Measurements from ENCODE around the gene RAP1GAP2. TPM values are rescaled to one million over a fixed set of nuclear protein-coding genes. Genes with fewer than 3 reads are reported as not detected.
A peak's percentile ranks its signal among the peaks of the same experiment; 100 is the strongest.

Gene RAP1GAP2
- total RNA-seq, 4 donors from 2014 or later = 4.6 to 8.0 (median 5.6) TPM

DNA sequence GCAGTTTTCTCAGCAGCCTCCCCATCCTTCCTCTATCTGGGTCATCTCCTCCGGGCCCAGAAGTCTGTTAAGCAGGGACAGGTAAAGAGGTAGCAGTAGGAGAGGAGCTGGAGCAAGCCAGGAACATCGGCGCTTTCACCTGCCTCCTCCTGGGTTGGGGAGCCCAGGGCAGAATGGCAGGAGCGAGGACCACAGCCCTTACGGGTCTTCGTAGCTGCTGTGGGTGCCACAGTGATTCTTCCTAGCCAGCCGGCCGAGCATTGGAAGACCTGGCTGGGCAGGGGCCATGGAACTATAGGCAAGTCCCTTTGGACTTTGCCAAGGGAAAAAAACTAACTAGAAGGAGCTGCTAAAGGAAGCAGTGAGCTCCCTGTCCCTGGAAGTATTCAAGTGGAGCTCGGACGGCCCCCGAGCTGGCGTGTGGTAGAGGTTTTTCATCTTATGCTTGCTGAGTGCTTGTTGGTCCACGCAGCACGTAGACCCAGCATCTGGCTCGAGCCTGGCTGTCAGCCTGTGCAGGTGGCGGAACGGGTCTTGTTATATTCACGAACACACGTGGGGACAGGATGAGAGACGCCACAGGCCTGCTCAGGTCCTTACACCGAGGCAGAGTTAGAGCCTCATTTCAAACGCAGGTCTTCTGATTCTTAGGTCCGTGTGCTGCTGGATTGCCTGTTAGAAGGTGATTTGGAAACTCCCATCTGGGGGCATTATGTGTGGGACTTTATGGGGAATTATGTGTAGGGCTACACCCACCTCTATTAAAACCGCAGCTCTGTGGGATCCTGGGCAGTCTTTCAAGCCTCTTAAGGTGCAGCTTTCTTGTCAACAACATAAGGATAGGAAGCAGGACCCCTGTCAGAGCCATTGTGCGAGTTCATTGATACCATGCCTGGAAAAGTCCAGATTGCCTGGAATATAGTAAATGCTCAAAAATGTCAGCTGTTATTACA is 212.4 kb downstream of the RAP1GAP2 start:
- no peak for ATAC-seq (ENCODE audit: low FRiP score)
- TF ChIP-seq CTCF (IDR thresholded peaks at IDR 0.05) = no peak
- DNase-seq (ENCODE audit: low spot score) = no peak

- DNase-seq (ENCODE audit: low spot score) = no peak
- no peak for TF ChIP-seq CTCF (IDR thresholded peaks at IDR 0.05)
- ATAC-seq (ENCODE audit: low FRiP score) = no peak
Observed at GRCh38 chr17:3009411-3009920, 213.2 kb downstream of the RAP1GAP2 start.

- no peak for DNase-seq (ENCODE audit: low spot score)
- ATAC-seq (ENCODE audit: low FRiP score) = no peak
- no peak for TF ChIP-seq CTCF (IDR thresholded peaks at IDR 0.05)
Observed at GRCh38 chr17:3011891-3012290, 215.7 kb downstream of the RAP1GAP2 start.

DNA sequence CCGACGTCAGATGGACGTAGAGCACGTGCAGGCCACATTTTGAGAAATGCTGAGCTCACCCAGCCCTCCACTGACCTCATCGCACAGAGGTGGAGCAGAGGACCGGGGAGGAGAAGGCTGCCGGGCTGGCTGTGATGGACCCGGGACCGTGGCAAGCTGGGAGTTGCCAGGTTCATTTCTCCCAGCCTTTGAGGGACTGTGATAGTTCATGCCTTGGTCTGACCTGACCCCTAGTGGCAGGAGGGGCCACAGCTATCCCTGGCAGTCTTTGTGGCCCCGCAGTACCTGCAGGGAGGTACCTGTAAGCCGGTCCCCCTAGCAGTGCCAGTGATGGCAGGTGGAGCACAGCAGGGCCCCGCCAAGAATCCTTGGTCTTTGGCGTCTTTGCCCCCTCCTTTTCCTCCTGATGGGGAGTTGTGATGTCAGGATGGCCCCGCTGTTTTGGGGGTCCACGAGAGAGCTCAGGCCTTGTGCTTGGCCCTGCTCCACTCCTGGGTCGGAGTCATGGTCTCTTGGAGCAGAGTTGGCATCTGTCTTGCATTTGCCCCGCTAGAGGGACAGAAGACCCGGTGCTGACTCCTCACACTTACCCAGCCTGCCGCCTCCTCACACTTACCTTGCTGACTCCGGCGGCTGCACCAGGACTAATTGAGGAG is 216.8 kb downstream of the RAP1GAP2 start:
- ATAC-seq (ENCODE audit: low FRiP score) (peak; percentile 53), DNase-seq (ENCODE audit: low spot score) (no peak)
- peak in 2 of 3 donors; percentile 6 to 82 for TF ChIP-seq CTCF (IDR thresholded peaks at IDR 0.05)

DNA sequence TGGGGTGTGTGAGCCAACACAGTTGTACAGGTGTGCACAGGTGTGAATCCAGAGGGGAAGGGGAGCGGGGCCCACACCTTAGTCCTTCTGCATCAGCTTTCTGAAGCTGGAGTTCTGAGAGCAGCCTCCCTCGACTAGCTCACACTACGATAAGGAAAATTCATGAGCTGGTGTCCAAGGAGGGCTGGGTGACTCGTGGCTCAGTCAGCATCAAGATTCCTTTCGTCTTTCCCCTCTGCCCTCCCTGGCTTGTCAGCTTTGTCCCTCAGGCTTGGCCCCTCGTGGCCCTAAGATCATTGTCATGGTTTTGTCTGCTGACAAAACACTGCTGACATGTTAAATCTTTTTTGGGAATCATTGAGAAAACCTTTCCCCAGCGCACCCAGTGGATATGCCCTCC is 219.7 kb downstream of the RAP1GAP2 start:
- no peak for ATAC-seq (ENCODE audit: low FRiP score)
- TF ChIP-seq CTCF (IDR thresholded peaks at IDR 0.05) = no peak

GRCh38 chr17:3017936-3018335 is 221.7 kb downstream of the RAP1GAP2 start:
- no peak for TF ChIP-seq CTCF (IDR thresholded peaks at IDR 0.05)
- ATAC-seq (ENCODE audit: low FRiP score) = no peak
- DNase-seq (ENCODE audit: low spot score) = no peak

More for the DNA sequence above, 219.7 kb downstream of the RAP1GAP2 start:
- no peak for DNase-seq (ENCODE audit: low spot score)

Data from omental fat pad (tissue), 4 donors.